NCI-H2029 (cell line): Measurements from ENCODE around the gene IRF2BPL.

ENCODE experiments used
- DNase-seq: peaks from one replicate; lab custom pipeline; 2025; lab: John Stamatoyannopoulos, UW

IRF2BPL gene

GRCh38 chr14:76985540-76986230 lies 42.8 kb downstream of the IRF2BPL start:
- DNase-seq: no peak

- DNase-seq: no peak
These were observed 43.6 kb downstream of the IRF2BPL start for GRCh38 chr14:76984787-76985375.

- DNase-seq: no peak
These were observed 44.2 kb downstream of the IRF2BPL start for GRCh38 chr14:76984297-76984696.

- DNase-seq: no peak
These were observed 46.8 kb downstream of the IRF2BPL start for GRCh38 chr14:76981670-76982069.

GRCh38 chr14:76977793-76978720 lies 50.5 kb downstream of the IRF2BPL start:
- no peak for DNase-seq

- no peak for DNase-seq
These were observed 52.1 kb downstream of the IRF2BPL start for GRCh38 chr14:76976240-76977005.

GRCh38 chr14:76975812-76976211 lies 52.7 kb downstream of the IRF2BPL start:
- DNase-seq: no peak

GRCh38 chr14:76975051-76975450 lies 53.5 kb downstream of the IRF2BPL start:
- DNase-seq: no peak
